ENCODE data around the gene OSBPL9. TPM values are rescaled to one million over a fixed set of nuclear protein-coding genes. Genes with fewer than 3 reads are reported as not detected.

Gene OSBPL9
- total RNA-seq, 2 donors from 2014 or later: 94.1 to 114 TPM

DNA sequence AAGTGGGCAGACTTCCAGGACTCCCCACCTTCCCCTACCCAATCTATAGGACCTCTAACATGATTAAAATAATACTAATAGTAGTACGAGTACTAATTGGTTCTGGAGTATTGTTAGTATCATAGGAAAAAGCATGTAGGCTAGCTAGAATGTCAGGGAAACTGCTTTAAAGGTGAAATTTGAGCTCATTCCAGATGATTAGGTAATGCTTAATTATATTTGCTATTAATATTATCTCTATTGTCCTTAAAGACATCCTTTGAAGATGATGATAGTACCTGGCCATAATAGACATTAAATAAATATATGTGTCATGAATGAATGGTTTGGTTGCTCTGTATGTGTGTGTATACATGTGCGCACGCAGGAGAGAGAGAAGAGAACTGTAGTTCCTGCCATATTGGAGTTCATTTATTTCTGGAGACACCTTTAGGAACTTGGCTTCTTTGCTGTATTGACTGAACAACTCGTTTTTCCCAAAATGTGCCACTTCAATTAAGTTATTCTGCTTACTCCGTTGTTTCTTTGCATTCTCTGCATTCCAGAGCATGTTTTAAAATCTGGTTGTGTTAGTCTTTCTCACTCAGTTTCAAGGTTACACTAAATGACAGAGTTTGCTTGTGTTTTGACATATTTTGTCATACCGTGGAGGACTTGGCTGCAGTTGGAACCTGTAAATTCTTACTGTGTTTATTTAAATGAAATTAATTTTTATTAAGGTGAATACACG, 117.1 kb downstream of the OSBPL9 start:
- Histone ChIP-seq H3K4me1 (ENCODE audit: control insufficient read depth in 1 of 2, low read depth in 2 of 2) (peaks cover 49 to 91% of the 10 kb centered on the region in 2 donors), H3K27ac (peak overlapping the region; percentile 51 to 68), H3K9me3 (no peaks in the 10 kb centered on the region), H3K36me3 (no peaks in the 10 kb centered on the region), H3K27me3 (replicated peaks; ENCODE audit: insufficient read depth) (no peaks in the 10 kb centered on the region), H3K4me3 (no peak overlapping the region)
- DNase-seq (ENCODE audit: low spot score): no peak
- ATAC-seq (ENCODE audit: insufficient number of reproducible peaks, low FRiP score, low read depth): no peak
- TF ChIP-seq, protein P1, sequence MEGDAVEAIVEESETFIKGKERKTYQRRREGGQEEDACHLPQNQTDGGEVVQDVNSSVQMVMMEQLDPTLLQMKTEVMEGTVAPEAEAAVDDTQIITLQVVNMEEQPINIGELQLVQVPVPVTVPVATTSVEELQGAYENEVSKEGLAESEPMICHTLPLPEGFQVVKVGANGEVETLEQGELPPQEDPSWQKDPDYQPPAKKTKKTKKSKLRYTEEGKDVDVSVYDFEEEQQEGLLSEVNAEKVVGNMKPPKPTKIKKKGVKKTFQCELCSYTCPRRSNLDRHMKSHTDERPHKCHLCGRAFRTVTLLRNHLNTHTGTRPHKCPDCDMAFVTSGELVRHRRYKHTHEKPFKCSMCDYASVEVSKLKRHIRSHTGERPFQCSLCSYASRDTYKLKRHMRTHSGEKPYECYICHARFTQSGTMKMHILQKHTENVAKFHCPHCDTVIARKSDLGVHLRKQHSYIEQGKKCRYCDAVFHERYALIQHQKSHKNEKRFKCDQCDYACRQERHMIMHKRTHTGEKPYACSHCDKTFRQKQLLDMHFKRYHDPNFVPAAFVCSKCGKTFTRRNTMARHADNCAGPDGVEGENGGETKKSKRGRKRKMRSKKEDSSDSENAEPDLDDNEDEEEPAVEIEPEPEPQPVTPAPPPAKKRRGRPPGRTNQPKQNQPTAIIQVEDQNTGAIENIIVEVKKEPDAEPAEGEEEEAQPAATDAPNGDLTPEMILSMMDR (IDR thresholded peaks at IDR 0.05): no peak

DNA sequence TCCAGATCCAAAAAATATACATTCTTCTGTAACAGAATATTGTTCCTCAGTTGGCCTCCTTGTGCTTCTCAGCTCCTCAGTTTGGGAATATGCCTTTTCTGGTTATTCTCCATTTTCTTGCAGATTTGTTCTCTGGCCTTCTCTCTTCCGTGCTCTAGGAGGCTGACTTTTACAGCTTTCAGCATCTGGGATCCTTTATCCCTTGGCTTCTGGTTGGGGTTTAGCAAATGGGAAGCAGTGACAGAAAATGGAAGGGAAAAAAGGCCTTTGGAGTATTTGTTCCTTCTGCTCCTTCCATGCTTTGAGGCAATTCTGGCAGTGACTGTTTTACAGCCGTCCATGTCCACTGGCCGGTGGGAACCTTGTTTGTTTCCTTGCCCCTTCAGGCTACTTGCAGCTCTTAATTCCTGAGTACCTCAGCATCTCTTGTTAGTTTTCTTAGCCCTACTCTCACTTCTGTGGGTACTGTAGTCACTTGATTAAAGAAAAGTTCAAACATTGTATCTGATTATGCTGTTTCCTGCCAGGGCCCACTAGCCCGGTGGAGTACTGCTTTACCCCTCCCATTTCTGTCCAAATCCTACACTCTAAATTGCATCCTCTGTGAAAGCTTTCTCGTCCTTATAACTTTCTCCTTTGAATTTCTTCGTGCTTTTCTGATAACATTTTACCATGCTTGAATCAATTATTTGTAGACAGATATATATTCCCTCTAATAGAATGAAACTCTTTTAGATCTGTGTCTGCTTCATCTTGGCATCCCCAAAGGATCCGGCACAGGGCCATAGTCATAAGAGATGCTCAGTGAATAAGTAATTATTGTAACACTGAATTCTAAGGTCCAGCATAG, 118.2 kb downstream of the OSBPL9 start:
- H3K4me1 ChIP-seq (ENCODE audit: control insufficient read depth in 1 of 2, low read depth in 2 of 2): peaks cover 49 to 86% of the 10 kb centered on the region in 2 donors
- no peak for DNase-seq (ENCODE audit: low spot score)

DNA sequence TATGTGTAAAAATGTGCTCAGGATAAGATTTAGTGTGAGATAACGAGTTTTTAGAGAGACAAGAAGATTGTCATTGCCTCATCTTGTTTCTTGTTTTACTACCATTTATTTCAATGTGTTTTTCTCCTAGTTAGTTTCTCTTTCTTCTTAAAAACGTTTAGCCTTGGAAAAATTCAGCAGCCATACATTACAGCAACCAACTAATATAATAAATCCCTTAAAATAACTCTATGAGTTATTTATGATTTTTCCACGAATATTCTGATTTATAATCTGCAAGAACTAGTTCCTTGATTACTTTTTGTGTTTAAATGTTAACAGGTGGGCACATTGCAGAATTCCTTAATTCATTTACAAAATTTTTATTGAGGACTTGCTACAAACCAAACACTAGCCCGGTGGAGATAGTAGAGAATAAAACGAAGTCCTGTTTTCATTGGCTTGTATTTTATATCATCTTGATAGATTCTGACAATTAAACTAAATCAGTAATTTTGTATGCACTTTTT, 118.9 kb downstream of the OSBPL9 start:
- TF ChIP-seq, protein P1 (IDR thresholded peaks at IDR 0.05): no peak
- peak overlapping the region in 1 of 2 donors; percentile 68 for H3K27ac ChIP-seq
- H3K27me3 ChIP-seq (replicated peaks; ENCODE audit: insufficient read depth): no peaks in the 10 kb centered on the region
- H3K4me3 ChIP-seq: no peak overlapping the region
- H3K9me3 ChIP-seq: no peaks in the 10 kb centered on the region
- no peak for DNase-seq (ENCODE audit: low spot score)
- H3K4me1 ChIP-seq (ENCODE audit: control insufficient read depth in 1 of 2, low read depth in 2 of 2): peaks cover 49 to 79% of the 10 kb centered on the region in 2 donors
- H3K36me3 ChIP-seq: no peaks in the 10 kb centered on the region
- no peak for ATAC-seq (ENCODE audit: insufficient number of reproducible peaks, low FRiP score, low read depth)

More for the DNA sequence above, 118.2 kb downstream of the OSBPL9 start:
- TF ChIP-seq, protein P1 (IDR thresholded peaks at IDR 0.05): no peak
- H3K4me3 ChIP-seq: no peak overlapping the region
- no peaks in the 10 kb centered on the region for H3K36me3 ChIP-seq
- H3K27me3 ChIP-seq (replicated peaks; ENCODE audit: insufficient read depth): no peaks in the 10 kb centered on the region
- ATAC-seq (ENCODE audit: insufficient number of reproducible peaks, low FRiP score, low read depth): no peak
- H3K9me3 ChIP-seq: no peaks in the 10 kb centered on the region
- peak overlapping the region; percentile 51 to 68 for H3K27ac ChIP-seq

DNA sequence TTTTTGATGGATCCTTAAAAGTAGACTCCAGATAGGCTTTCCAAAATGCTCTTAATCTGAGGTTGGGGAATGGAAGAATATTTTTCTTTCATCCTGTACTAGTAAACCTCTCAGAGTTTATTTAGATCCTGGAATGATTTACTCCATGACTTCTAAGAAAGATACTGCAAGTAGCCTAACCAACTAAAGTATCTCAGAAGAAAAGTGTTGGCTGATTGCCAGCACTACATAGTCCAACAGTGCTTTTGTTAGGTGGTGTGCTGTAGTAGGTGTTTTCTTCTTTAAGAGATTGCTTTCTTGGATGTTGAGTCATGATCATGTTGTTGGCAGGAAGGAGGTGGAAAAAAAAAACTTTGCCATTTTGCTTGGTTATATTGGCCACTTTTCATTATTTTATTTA, 119.8 kb downstream of the OSBPL9 start:
- Histone ChIP-seq H3K27me3 (replicated peaks; ENCODE audit: insufficient read depth) (no peaks in the 10 kb centered on the region), H3K36me3 (no peaks in the 10 kb centered on the region), H3K27ac (peak overlapping the region in 1 of 2 donors; percentile 68), H3K4me1 (ENCODE audit: control insufficient read depth in 1 of 2, low read depth in 2 of 2) (peaks cover 49 to 71% of the 10 kb centered on the region in 2 donors), H3K9me3 (no peaks in the 10 kb centered on the region), H3K4me3 (peak overlapping the region; percentile 51)
- no peak for DNase-seq (ENCODE audit: low spot score)
- ATAC-seq (ENCODE audit: insufficient number of reproducible peaks, low FRiP score, low read depth): peak; percentile 87
- TF ChIP-seq, protein P1 (IDR thresholded peaks at IDR 0.05): no peak

DNA sequence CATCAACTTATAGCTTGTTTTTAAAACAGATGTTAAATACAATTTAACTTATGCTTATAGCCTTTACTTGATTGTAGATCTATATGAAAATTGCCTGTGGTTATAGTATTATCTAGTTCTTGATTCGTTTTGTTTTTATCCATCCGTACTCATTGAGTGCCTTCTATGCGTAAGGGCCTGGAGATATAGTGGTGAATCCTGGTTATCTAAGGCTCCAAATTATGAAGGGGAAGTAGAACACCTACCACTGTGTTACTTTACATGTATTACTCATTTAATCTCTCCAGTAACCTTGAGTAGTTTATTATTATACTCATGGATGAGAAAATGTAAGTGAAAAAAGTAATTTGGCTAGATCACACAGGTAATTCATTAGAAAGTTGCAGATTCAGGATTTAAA, 121.8 kb downstream of the OSBPL9 start:
- DNase-seq (ENCODE audit: low spot score) (no peak), ATAC-seq (ENCODE audit: insufficient number of reproducible peaks, low FRiP score, low read depth) (no peak)
- Histone ChIP-seq H3K9me3 (no peaks in the 10 kb centered on the region), H3K4me3 (no peak overlapping the region), H3K27ac (no peak overlapping the region), H3K36me3 (no peaks in the 10 kb centered on the region), H3K27me3 (replicated peaks; ENCODE audit: insufficient read depth) (no peaks in the 10 kb centered on the region), H3K4me1 (ENCODE audit: control insufficient read depth in 1 of 2, low read depth in 2 of 2) (peaks cover 35 to 51% of the 10 kb centered on the region in 2 donors)
- TF ChIP-seq, protein P1 (IDR thresholded peaks at IDR 0.05): no peak
